Psoas muscle (tissue), 8 donors: ENCODE data around the gene LMAN2. TPM values are rescaled to one million over a fixed set of nuclear protein-coding genes. Genes with fewer than 3 reads are reported as not detected.

ENCODE experiments used
- ATAC-seq, 4 donors: fragments of 200-7000 bp; cut with Tn5 transposase; one replicate each; pipeline ENCODE4 v1.9.1; 2020; ENCODE audit warnings: moderate library complexity in 3 of 4, mild to moderate bottlenecking in 2 of 4
- DNase-seq, 2 donors: peaks; one replicate each; pipeline ENCODE4 v3.0.0-alpha.2; 2020
- H3K27ac ChIP-seq: fragments of 200-600 bp; one replicate; pipeline ENCODE4 v1.8.0; 2022
- H3K27me3 ChIP-seq, 3 donors: fragments of 200-600 bp in 1 of 3; one replicate each; pipeline versions ENCODE4 v1.6.1 to v1.8.0; 2013 to 2022; ENCODE audit warnings: low read length in 2 of 3, mild to moderate bottlenecking in 2 of 3, moderate library complexity in 1 of 3; ENCODE audit not compliant: insufficient read depth in 3 of 3
- H3K36me3 ChIP-seq, 2 donors: fragments of 200-600 bp in 1 of 2; one replicate each; pipeline versions ENCODE4 v1.6.1 to v1.8.0; 2013 to 2022; ENCODE audit warnings: low read depth in 1 of 2, mild to moderate bottlenecking in 1 of 2, moderate library complexity in 1 of 2; ENCODE audit not compliant: insufficient read depth in 1 of 2
- H3K4me1 ChIP-seq: fragments of 200-600 bp; one replicate; pipeline ENCODE4 v1.8.0; 2022
- H3K4me3 ChIP-seq: fragments of 200-600 bp; one replicate; pipeline ENCODE4 v1.8.0; 2022; ENCODE audit warnings: mild to moderate bottlenecking
- H3K9me3 ChIP-seq: fragments of 200-600 bp; one replicate; pipeline ENCODE4 v1.8.0; 2022
- WGBS, 3 donors: extraction: QIAGEN DNeasy Blood & Tissue Kit; methylation state at CpG; one replicate each; pipeline versions ENCODE4 v1.1.6 to v1.1.7; 2013; 5-methylcytosine and 5-hydroxymethylcytosine counted together
- intact Hi-C, 2 donors: fragments of 100-400 bp; cut with DNase I; formaldehyde crosslinking; loops; one replicate each; pipeline versions ENCODE4 v1.11.0 to v1.14.2; 2022
- polyA plus RNA-seq, 3 donors: library from polyadenylated mRNA; stranded (reverse); fragments of 200-250 nt; gene quantifications; one replicate each; pipeline ENCODE4 v1.2.3, GENCODE V29; 2013
- total RNA-seq, 4 donors: library from RNA; stranded (reverse); fragmentation: NEBNext Ultra II Directional in 2 of 4; extraction: Animal tissue kit (Norgen Biotek cat#: 25700) in 2 of 4; gene quantifications; one replicate each; pipeline versions ENCODE4 v1.2.1 to v1.2.4, GENCODE V29; 2021 to 2023
- TF ChIP-seq, protein P1 (sequence below): fragments of 200-600 bp; IDR thresholded peaks from one replicate; pipeline ENCODE4 v1.8.0; 2022; ENCODE audit warnings: antibody characterized with exemption
- donor health status: healthy with polysubstance abuse.
- donor health status: DM: no; HTN: no; CAD: no; lungs with moderate emphysema.
- donor health status: Bipolar disorder and iron deficiency.
- donor health status: healthy.
- donor health status: DM: yes; HTN: yes; CAD: no.
- donor health status: DM: no; HTN: no; CAD: no.
- donor health status: DM: no; HTN: no; CAD: no.
- donor health status: DM: yes; HTN: yes; CAD: no.

LMAN2 gene
- total and polyA plus RNA-seq, 7 donors, result 28.7 to 193 (median 55.8) TPM

DNA sequence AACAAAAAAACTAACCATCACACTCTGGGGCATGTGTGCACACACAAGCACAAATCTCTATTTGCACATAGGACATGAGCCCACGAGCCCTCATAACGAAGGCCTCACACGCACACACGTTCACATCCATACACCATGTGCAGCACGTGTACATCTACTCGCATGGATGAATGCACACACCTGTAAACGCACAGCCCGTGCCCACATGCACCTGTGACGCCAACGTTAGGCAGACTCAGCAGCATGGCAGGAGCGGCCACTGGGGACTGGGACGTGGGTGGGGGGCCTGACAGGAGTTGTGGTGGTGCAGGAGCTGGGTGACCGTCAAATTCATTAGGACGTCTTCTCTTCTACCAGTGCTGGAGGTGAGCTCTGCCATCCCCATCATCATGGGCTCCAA is 35.9 kb upstream of the LMAN2 start:
- ATAC-seq (no peak), DNase-seq (no peak)
- intact Hi-C loops, result no loop called here
- TF ChIP-seq, protein P1, sequence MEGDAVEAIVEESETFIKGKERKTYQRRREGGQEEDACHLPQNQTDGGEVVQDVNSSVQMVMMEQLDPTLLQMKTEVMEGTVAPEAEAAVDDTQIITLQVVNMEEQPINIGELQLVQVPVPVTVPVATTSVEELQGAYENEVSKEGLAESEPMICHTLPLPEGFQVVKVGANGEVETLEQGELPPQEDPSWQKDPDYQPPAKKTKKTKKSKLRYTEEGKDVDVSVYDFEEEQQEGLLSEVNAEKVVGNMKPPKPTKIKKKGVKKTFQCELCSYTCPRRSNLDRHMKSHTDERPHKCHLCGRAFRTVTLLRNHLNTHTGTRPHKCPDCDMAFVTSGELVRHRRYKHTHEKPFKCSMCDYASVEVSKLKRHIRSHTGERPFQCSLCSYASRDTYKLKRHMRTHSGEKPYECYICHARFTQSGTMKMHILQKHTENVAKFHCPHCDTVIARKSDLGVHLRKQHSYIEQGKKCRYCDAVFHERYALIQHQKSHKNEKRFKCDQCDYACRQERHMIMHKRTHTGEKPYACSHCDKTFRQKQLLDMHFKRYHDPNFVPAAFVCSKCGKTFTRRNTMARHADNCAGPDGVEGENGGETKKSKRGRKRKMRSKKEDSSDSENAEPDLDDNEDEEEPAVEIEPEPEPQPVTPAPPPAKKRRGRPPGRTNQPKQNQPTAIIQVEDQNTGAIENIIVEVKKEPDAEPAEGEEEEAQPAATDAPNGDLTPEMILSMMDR, result no peak
- WGBS, 3 donors, result 82 to 86% (median 85%) methylated on average over 14 of the region's 14 CpGs
- no peaks in the 10 kb centered on the region for H3K9me3 ChIP-seq
- H3K36me3 ChIP-seq, result no peaks in the 10 kb centered on the region
- H3K27ac ChIP-seq, result no peak overlapping the region
- no peak overlapping the region for H3K4me3 ChIP-seq
- no peaks in the 10 kb centered on the region for H3K27me3 ChIP-seq
- no peaks in the 10 kb centered on the region for H3K4me1 ChIP-seq

DNA sequence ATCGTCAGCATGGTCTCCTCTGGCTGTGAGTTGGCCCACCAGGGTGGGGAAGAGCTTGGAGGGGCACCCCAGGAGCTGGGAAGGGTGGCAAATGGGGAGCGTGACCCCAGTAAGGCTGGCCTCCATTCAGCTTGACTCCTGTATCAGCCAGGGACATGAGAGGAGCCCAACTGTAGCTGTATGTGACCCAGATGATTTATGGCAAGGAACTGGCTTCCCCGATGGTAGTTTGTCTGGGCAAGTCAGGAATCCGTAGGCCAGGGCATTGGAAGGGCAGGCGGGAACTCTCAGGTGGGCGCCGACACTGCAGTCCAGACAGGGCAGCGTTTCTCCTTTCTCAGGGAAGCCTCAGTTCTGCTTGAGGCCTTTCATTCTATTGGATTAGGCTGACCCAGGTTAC is 35.1 kb upstream of the LMAN2 start:
- TF ChIP-seq, protein P1, result no peak
- ATAC-seq (no peak), DNase-seq (no peak)
- Histone ChIP-seq H3K27me3 (no peaks in the 10 kb centered on the region), H3K9me3 (no peaks in the 10 kb centered on the region), H3K36me3 (no peaks in the 10 kb centered on the region), H3K27ac (no peak overlapping the region), H3K4me1 (no peaks in the 10 kb centered on the region), H3K4me3 (no peak overlapping the region)
- intact Hi-C loops, result no loop called here
- 78 to 85% (median 79%) methylated on average over 8 of the region's 8 CpGs for WGBS, 3 donors

DNA sequence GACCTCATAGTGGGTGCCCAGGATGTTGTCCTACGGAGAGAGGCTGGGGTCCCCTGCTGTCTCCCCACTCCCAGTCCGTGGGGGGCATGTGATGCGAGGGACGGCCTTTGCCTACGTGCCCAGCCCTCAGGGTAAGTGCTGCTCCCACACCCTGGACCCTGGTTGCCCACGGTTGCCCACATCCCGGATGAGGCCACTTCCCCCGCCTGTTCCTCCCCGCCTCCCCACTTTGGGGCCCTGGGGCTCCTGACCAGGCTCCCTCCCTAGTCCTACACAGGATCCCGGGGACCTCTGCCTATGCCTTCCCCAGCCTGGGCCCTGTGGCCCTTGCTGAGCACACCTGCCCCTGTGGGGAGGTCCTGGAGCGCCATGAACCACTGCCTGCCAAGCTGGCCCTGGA is 34.3 kb upstream of the LMAN2 start:
- no peak for DNase-seq

DNA sequence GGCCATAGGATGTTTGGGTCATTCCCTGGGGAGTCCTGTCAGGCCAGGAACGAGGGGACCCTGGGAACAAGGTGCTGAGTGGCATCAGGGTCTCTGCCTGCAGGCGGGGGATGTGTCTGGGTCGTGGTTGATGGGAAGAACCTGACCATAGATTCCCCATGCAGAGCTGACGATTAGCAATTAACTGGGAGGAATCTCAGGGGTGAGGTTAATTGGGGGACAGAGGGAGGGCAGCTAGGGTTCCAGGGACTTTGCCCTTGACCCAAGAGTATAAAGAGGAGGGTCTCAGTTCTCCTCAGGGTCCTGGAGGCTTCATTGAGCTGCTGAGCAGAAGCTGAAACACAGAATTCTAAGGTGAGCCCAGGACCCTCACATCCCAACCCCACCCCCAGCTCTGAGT is 32.7 kb upstream of the LMAN2 start, which contains the start of gene SLC34A1:
Gene SLC34A1 (plus strand): TSS at position 301 of the 400 bp plus-strand sequence. CDS start 1,308 bp downstream, outside the sequence.
- H3K36me3 ChIP-seq, result no peaks in the 10 kb centered on the region
- no peaks in the 10 kb centered on the region for H3K9me3 ChIP-seq
- no peak within 1 kb of the TSS for H3K27ac ChIP-seq
- no peak within 1 kb of the TSS for H3K4me3 ChIP-seq
- DNase-seq (no peak), ATAC-seq (no peak)
- intact Hi-C loops, result no loop called here
- H3K27me3 ChIP-seq, result peaks cover 0 to 1% (median 0%) of the 10 kb centered on the region in 3 donors
- WGBS, 3 donors, result 76 to 78% (median 77%) methylated on average over 4 of the region's 4 CpGs
- no peaks in the 10 kb centered on the region for H3K4me1 ChIP-seq
- TF ChIP-seq, protein P1, result no peak

More for the DNA sequence above, 34.3 kb upstream of the LMAN2 start:
- intact Hi-C loops, result no loop called here
- ATAC-seq, result no peak
- no peaks in the 10 kb centered on the region for H3K36me3 ChIP-seq
- TF ChIP-seq, protein P1, result no peak
- no peak overlapping the region for H3K4me3 ChIP-seq
- no peaks in the 10 kb centered on the region for H3K9me3 ChIP-seq
- no peaks in the 10 kb centered on the region for H3K4me1 ChIP-seq
- peaks cover 0 to 1% (median 0%) of the 10 kb centered on the region in 3 donors for H3K27me3 ChIP-seq
- WGBS, 3 donors, result 71 to 82% (median 77%) methylated on average over 10 to 11 of the region's 11 CpGs
- no peak overlapping the region for H3K27ac ChIP-seq

DNA sequence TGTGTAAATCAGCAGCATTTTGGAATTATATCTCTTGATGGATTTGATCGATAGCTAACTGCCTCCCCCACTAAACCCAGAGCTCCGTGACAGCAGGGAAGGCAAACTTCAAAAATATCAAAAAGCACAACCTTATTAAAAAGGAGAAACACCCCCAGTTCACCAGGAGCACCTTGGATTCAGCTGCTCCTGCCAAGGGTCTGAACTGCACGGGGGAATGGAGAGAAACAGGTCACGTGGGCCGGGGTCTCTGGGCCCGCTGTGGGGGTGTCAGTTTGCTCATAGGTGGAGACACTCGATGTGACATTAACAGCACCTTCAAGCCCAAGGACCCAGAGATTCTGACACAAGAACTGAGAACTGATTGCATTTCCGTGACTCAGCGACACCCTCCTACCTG is 31.7 kb upstream of the LMAN2 start:
- Histone ChIP-seq H3K4me3 (no peak overlapping the region), H3K27me3 (peaks cover 0 to 1% (median 0%) of the 10 kb centered on the region in 3 donors), H3K4me1 (no peaks in the 10 kb centered on the region), H3K36me3 (no peaks in the 10 kb centered on the region), H3K27ac (no peak overlapping the region), H3K9me3 (no peaks in the 10 kb centered on the region)
- ATAC-seq, result no peak
- 86 to 89% (median 89%) methylated on average over 9 of the region's 9 CpGs for WGBS, 3 donors
- intact Hi-C loops, result no loop called here
- TF ChIP-seq, protein P1, result no peak
- DNase-seq, result no peak
